Loucy (cell line): ENCODE results near the gene FCHSD2.

Source experiments
- EZH2phosphoT487 ChIP-seq: fragments of 200-600 bp; IDR thresholded peaks from 2 replicates; pipeline ENCODE4 v1.6.1; 2018; ENCODE audit warnings: antibody characterized with exemption, mild to moderate bottlenecking, moderate library complexity, borderline replicate concordance
- TF ChIP-seq, protein P1 (sequence below): fragments of 200-600 bp; sonication (generic); conservative IDR thresholded peaks from 2 replicates; pipeline ENCODE4 v1.5.1; 2014; ENCODE audit warnings: mild to moderate bottlenecking, antibody characterized with exemption, low read length

DNA sequence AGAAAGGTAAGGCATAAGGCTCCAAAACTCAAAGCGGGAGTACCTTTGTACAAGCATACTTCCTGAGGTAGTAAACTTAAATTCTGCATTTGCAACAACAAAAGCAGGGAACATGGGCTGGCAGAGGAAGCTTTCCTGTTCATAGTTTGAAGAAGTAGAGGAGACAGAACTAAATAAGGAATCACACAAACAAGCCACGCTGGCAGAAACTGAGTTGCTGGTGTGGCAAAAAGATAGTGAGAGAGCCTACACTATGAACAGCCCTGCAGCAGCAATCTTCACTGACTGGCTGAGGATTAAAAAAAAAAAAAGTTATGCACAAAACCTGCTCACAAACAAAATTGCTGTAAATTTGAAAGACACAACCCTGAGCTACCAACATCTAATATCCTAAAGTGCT is 46.5 kb downstream of the FCHSD2 start:
- no peak for TF ChIP-seq EZH2phosphoT487
- TF ChIP-seq, protein P1, sequence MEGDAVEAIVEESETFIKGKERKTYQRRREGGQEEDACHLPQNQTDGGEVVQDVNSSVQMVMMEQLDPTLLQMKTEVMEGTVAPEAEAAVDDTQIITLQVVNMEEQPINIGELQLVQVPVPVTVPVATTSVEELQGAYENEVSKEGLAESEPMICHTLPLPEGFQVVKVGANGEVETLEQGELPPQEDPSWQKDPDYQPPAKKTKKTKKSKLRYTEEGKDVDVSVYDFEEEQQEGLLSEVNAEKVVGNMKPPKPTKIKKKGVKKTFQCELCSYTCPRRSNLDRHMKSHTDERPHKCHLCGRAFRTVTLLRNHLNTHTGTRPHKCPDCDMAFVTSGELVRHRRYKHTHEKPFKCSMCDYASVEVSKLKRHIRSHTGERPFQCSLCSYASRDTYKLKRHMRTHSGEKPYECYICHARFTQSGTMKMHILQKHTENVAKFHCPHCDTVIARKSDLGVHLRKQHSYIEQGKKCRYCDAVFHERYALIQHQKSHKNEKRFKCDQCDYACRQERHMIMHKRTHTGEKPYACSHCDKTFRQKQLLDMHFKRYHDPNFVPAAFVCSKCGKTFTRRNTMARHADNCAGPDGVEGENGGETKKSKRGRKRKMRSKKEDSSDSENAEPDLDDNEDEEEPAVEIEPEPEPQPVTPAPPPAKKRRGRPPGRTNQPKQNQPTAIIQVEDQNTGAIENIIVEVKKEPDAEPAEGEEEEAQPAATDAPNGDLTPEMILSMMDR: no peak
